H1 (cell line): ENCODE results near the gene C19orf47. TPM values are rescaled to one million over a fixed set of nuclear protein-coding genes. Genes with fewer than 3 reads are reported as not detected.

ENCODE experiments used
- CTCF ChIA-PET: fragments of 300-600 bp; sonication (Branson Sonifier 250); formaldehyde crosslinking; loops from one replicate; lab custom pipeline; 2021; ENCODE audit not compliant: partially characterized antibody; lab: Charles Lee
- POLR2A ChIA-PET: fragments of 300-600 bp; sonication (Branson Sonifier 250); formaldehyde crosslinking; loops from one replicate; lab custom pipeline; 2021; ENCODE audit warnings: inconsistent platforms; ENCODE audit not compliant: partially characterized antibody; lab: Charles Lee
- DNase-seq, 2 experiments: peaks; one replicate each; pipeline versions ENCODE4 v3.0.0 to v3.0.0-alpha.2; 2010 to 2022; ENCODE audit warnings: low spot score in 2 of 2, low read depth in 1 of 2, mixed read lengths in 1 of 2
- FAIRE-seq: peaks from 2 replicates; lab custom pipeline; 2011; peaks lifted over from hg19 to GRCh38; lab: Jason Lieb, UNC
- H2AFZ ChIP-seq: 2 replicates; pipeline ENCODE4 v1.8.1; 2012; ENCODE audit warnings: low read length, inconsistent platforms
- H2AK5ac ChIP-seq: 2 replicates; pipeline ENCODE4 v1.6.1; 2013; ENCODE audit warnings: low read depth, low read length
- H2BK120ac ChIP-seq: replicated peaks from 2 replicates; pipeline ENCODE3; 2013; ENCODE audit warnings: low read depth, low read length, inconsistent platforms
- H2BK12ac ChIP-seq: 2 replicates; pipeline ENCODE4 v1.6.1; 2013; ENCODE audit warnings: low read depth, low read length
- H2BK15ac ChIP-seq: 2 replicates; pipeline ENCODE4 v1.6.1; 2013; ENCODE audit warnings: low read length
- H2BK20ac ChIP-seq: 2 replicates; pipeline ENCODE4 v1.6.1; 2013; ENCODE audit warnings: low read length
- H2BK5ac ChIP-seq: 2 replicates; pipeline ENCODE4 v1.6.1; 2013; ENCODE audit warnings: low read depth, low read length
- H3K14ac ChIP-seq: 2 replicates; pipeline ENCODE4 v1.6.1; 2013; ENCODE audit warnings: inconsistent platforms; ENCODE audit not compliant: insufficient read length
- H3K18ac ChIP-seq: 2 replicates; pipeline ENCODE4 v1.6.1; 2013; ENCODE audit warnings: low read length; ENCODE audit errors: extremely low read depth
- H3K23ac ChIP-seq: 2 replicates; pipeline ENCODE4 v1.6.1; 2013; ENCODE audit warnings: inconsistent platforms; ENCODE audit not compliant: insufficient read length
- H3K23me2 ChIP-seq: 2 replicates; pipeline ENCODE4 v1.6.1; 2013; ENCODE audit warnings: low read depth, low read length
- H3K27ac ChIP-seq: 2 replicates; pipeline ENCODE4 v1.6.1; 2011; ENCODE audit warnings: low read depth, low read length, inconsistent platforms
- H3K27me3 ChIP-seq, 4 experiments: replicated peaks in 1 of 4; 1 replicate in 1 of 4; 2 replicates in 3 of 4; pipeline versions ENCODE4 v1.6.1 to v1.8.1; 2011 to 2013; ENCODE audit warnings: low read length in 3 of 4, mild to moderate bottlenecking in 3 of 4, inconsistent platforms in 2 of 4, mixed read lengths in 2 of 4, moderate library complexity in 1 of 4; ENCODE audit not compliant: control insufficient read depth in 3 of 4, insufficient read depth in 3 of 4; ENCODE audit errors: extremely low read depth in 1 of 4
- H3K36me3 ChIP-seq, 4 experiments: 2 replicates each; pipeline versions ENCODE4 v1.6.1 to v1.8.1; 2011 to 2013; ENCODE audit warnings: mild to moderate bottlenecking in 4 of 4, low read length in 3 of 4, moderate library complexity in 2 of 4, control low read depth in 1 of 4, inconsistent platforms in 1 of 4; ENCODE audit not compliant: insufficient read depth in 4 of 4, control insufficient read depth in 2 of 4
- H3K4ac ChIP-seq: replicated peaks from 2 replicates; pipeline ENCODE3; 2013; ENCODE audit warnings: low read length, low read depth, mixed read lengths, inconsistent platforms; ENCODE audit not compliant: insufficient read length
- H3K4me1 ChIP-seq, 4 experiments: replicated peaks in 1 of 4; 1 replicate in 1 of 4; 2 replicates in 3 of 4; pipeline versions ENCODE4 v1.6.1 to v1.8.1; 2011 to 2013; ENCODE audit warnings: low read length in 3 of 4, inconsistent platforms in 2 of 4, mixed read lengths in 1 of 4; ENCODE audit not compliant: insufficient read depth in 4 of 4, control insufficient read depth in 3 of 4
- H3K4me2 ChIP-seq, 2 experiments: 2 replicates each; pipeline versions ENCODE4 v1.6.1 to v1.8.1; 2011 to 2013; ENCODE audit warnings: low read depth in 2 of 2, low read length in 2 of 2, control low read depth in 1 of 2, inconsistent platforms in 1 of 2, mild to moderate bottlenecking in 1 of 2; ENCODE audit not compliant: insufficient read depth in 1 of 2
- H3K4me3 ChIP-seq, 4 experiments: fragments of 200-600, 300-600 bp in 1 of 4; sonication (generic), shearing (Covaris generic), sonication (Bioruptor Twin) in 1 of 4; 2 replicates each; pipeline versions ENCODE4 v1.5.1 to v1.8.1; 2011 to 2016; ENCODE audit warnings: low read length in 4 of 4, low read depth in 3 of 4, control low read depth in 2 of 4, inconsistent platforms in 2 of 4, mild to moderate bottlenecking in 2 of 4, mixed read lengths in 1 of 4, moderate library complexity in 1 of 4; ENCODE audit not compliant: insufficient read depth in 2 of 4; ENCODE audit errors: extremely low read depth in 1 of 4
- H3K56ac ChIP-seq: replicated peaks from 2 replicates; pipeline ENCODE3; 2013; ENCODE audit warnings: low read depth, mild to moderate bottlenecking, mixed read lengths, low read length, inconsistent platforms; ENCODE audit not compliant: insufficient read length
- H3K79me1 ChIP-seq: 2 replicates; pipeline ENCODE4 v1.6.1; 2013; ENCODE audit warnings: low read depth, low read length, control low read depth
- H3K79me2 ChIP-seq, 2 experiments: 2 replicates each; pipeline versions ENCODE4 v1.6.1 to v1.8.1; 2012 to 2013; ENCODE audit warnings: low read length in 2 of 2, mild to moderate bottlenecking in 2 of 2, inconsistent platforms in 1 of 2; ENCODE audit not compliant: insufficient read depth in 2 of 2, control insufficient read depth in 1 of 2
- H3K9ac ChIP-seq, 4 experiments: replicated peaks in 1 of 4; 1 replicate in 1 of 4; 2 replicates in 3 of 4; pipeline versions ENCODE4 v1.6.1 to v1.8.1; 2011 to 2013; ENCODE audit warnings: low read depth in 3 of 4, low read length in 3 of 4, control low read depth in 2 of 4, mild to moderate bottlenecking in 2 of 4, moderate library complexity in 2 of 4, inconsistent platforms in 1 of 4; ENCODE audit errors: extremely low read depth in 1 of 4
- H3K9me3 ChIP-seq, 2 experiments: 2 replicates each; pipeline versions ENCODE4 v1.6.1 to v1.8.1; 2012 to 2013; ENCODE audit warnings: mild to moderate bottlenecking in 2 of 2, moderate library complexity in 2 of 2, control low read depth in 1 of 2, inconsistent platforms in 1 of 2, low read depth in 1 of 2, low read length in 1 of 2, mixed read lengths in 1 of 2; ENCODE audit not compliant: insufficient read depth in 2 of 2
- H4K20me1 ChIP-seq, 2 experiments: replicated peaks in 1 of 2; 2 replicates each; pipeline versions ENCODE3 to v1.8.1; 2011 to 2013; ENCODE audit warnings: inconsistent platforms in 2 of 2, low read length in 2 of 2, mild to moderate bottlenecking in 1 of 2; ENCODE audit not compliant: insufficient read depth in 2 of 2, control insufficient read depth in 1 of 2
- H4K5ac ChIP-seq: 2 replicates; pipeline ENCODE4 v1.6.1; 2013; ENCODE audit warnings: low read length, low read depth, mixed read lengths, inconsistent platforms; ENCODE audit not compliant: insufficient read length
- H4K8ac ChIP-seq: 2 replicates; pipeline ENCODE4 v1.8.0; 2013; ENCODE audit warnings: mild to moderate bottlenecking, moderate library complexity, low read length, inconsistent platforms; ENCODE audit not compliant: insufficient read depth; ENCODE audit errors: extremely low read depth
- H4K91ac ChIP-seq: replicated peaks from 2 replicates; pipeline ENCODE3; 2013; ENCODE audit warnings: low read length, mixed read lengths, inconsistent platforms; ENCODE audit not compliant: insufficient read length
- CBX8 ChIP-seq: fragments of 300-800, 300-1000 bp; sonication (generic); IDR thresholded peaks from 2 replicates; pipeline ENCODE4 v1.7.1; 2016; ENCODE audit warnings: low read depth, low read length, borderline replicate concordance
- EZH2 ChIP-seq: fragments of 200-600 bp; sonication (generic); IDR thresholded peaks from 2 replicates; pipeline ENCODE4 v1.7.1; 2012; ENCODE audit warnings: low read depth, mild to moderate bottlenecking, moderate library complexity, low read length, inconsistent platforms; ENCODE audit not compliant: severe bottlenecking
- WGBS, 2 experiments: shearing (Covaris generic) in 1 of 2; methylation state at CpG; one replicate each; pipeline versions ENCODE4 v1.1.6 to v1.1.7; 2013 to 2015; ENCODE audit warnings: low lambda C conversion rate in 2 of 2, mixed read lengths in 2 of 2, inconsistent platforms in 1 of 2, low coverage in 1 of 2, missing lambda C conversion rate in 1 of 2; ENCODE audit not compliant: insufficient replicate concordance in 2 of 2, insufficient coverage in 1 of 2, insufficient read length in 1 of 2; ENCODE audit errors: extremely low coverage in 1 of 2, missing lambda C conversion rate in 1 of 2; 5-methylcytosine and 5-hydroxymethylcytosine counted together
- polyA plus RNA-seq, 7 experiments: library from polyadenylated mRNA; depleted of rRNA in 3 of 7; stranded (reverse) in 5 of 7; unstranded in 2 of 7; fragments of >200 nt in 5 of 7; fragments of 200-250 nt in 2 of 7; gene quantifications; 1 replicate in 5 of 7; 2 replicates in 1 of 7; 4 replicates in 1 of 7; pipeline versions ENCODE4 v1.2.1 to v1.2.3, GENCODE V29; 2011 to 2013; ENCODE audit warnings: missing spikeins in 2 of 7, mixed read lengths in 2 of 7
- total RNA-seq: library from RNA; stranded (reverse); fragmentation: NEBNext Ultra II Directional; extraction: Animal tissue kit (Norgen Biotek cat#: 25700); gene quantifications from 2 replicates; pipeline ENCODE4 v1.2.1, GENCODE V29; 2021

The C19orf47 gene
- total and polyA plus RNA-seq, 2 of the 8 experiments (the other 6 are each of a cell fraction or from before 2014, with no cell fraction given): 17.8 to 27.3 TPM

DNA sequence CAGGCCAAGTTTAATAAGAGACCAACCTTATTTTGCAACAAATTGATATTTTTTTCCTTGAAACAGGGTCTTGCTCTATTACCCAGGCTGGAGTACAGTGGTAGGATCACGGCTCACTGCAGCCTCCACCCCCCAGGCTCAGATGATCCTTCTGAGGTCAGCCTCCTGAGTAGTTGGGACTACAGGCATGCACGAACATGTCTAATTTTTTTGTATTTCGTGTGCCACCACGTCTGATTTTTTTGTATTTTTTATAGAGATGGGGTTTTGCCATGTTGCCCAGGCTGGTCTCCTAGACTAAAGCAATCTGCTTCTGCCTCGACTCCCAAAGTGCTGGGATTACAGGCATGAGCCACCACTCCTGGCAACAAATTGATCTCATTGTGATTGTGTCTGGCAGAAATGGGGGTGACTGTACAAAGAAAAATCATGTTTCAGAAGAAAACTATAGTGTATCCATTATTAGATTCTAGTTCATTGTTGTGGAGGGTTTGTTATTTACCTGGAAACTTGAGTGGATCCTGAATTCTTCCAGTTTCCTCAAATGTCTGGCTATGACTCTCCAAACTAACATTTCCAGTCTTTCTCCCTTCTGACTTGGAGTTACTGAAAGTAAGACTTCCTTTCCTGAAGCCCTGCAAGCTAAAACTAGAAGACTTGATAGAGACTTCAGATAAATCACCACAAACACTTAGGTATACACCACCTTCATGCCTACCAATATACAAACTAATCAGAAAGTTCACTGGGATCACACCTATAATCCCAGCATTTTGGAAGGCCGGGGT lies 45.8 kb downstream of the C19orf47 start:
- H2BK5ac ChIP-seq: no peak overlapping the region
- no peak overlapping the region for H2BK20ac ChIP-seq
- H4K20me1 ChIP-seq: no peaks in the 10 kb centered on the region
- no peak overlapping the region for H4K5ac ChIP-seq
- ChIA-PET POLR2A (interaction anchor here (1.2 kb wide), 1 partner anchor 10 kb away, joined by 3 read pairs; no protein-coding TSS in a partner anchor), CTCF (no interaction called here)
- H3K27ac ChIP-seq: no peak overlapping the region
- TF ChIP-seq EZH2 (no peak), CBX8 (no peak)
- H3K4me1 ChIP-seq: no peaks in the 10 kb centered on the region; a peak in 1 of 7 replicates
- H3K23me2 ChIP-seq: no peaks in the 10 kb centered on the region
- H2AK5ac ChIP-seq: no peak overlapping the region
- DNase-seq: no peak
- H3K4me2 ChIP-seq: no peak overlapping the region
- no peaks in the 10 kb centered on the region for H3K9me3 ChIP-seq
- no peak overlapping the region for H3K9ac ChIP-seq
- no peaks in the 10 kb centered on the region for H3K36me3 ChIP-seq
- no peak overlapping the region for H4K91ac ChIP-seq
- no peak overlapping the region for H2AFZ ChIP-seq
- no peak overlapping the region for H3K23ac ChIP-seq
- no peak overlapping the region for H2BK120ac ChIP-seq
- no peak overlapping the region for H3K4me3 ChIP-seq
- H3K79me1 ChIP-seq: no peaks in the 10 kb centered on the region
- no peak overlapping the region for H3K14ac ChIP-seq
- H3K4ac ChIP-seq: no peak overlapping the region
- H3K18ac ChIP-seq: no peak overlapping the region
- H3K56ac ChIP-seq: no peak overlapping the region
- WGBS, 2 experiments: 85% methylated on average over 6 of the region's 6 CpGs; no CpG with 5 or more reads in 1 of the 2 experiments
- H2BK12ac ChIP-seq: no peak overlapping the region
- no peaks in the 10 kb centered on the region for H3K27me3 ChIP-seq
- FAIRE-seq: no peak
- no peak overlapping the region for H2BK15ac ChIP-seq
- H3K79me2 ChIP-seq: no peaks in the 10 kb centered on the region
- H4K8ac ChIP-seq: no peak overlapping the region
